ENCODE results near the gene ZBTB18. TPM values are rescaled to one million over a fixed set of nuclear protein-coding genes. Genes with fewer than 3 reads are reported as not detected.

The ZBTB18 gene
- total and polyA plus RNA-seq, 4 donors = 8.9 to 21.3 (median 18.4) TPM

GRCh38 chr1:244052728-244053312 is 1.7 kb downstream of the ZBTB18 start:
- no peak for TF ChIP-seq CTCF (IDR thresholded peaks at IDR 0.05; ENCODE audit: control extremely low read depth, extremely low read depth)
- no peak for ATAC-seq (ENCODE audit: insufficient read depth, low FRiP score)
- WGBS, 2 donors = 68 to 72% methylated on average over 6 of the region's 6 CpGs
- Histone ChIP-seq H3K36me3 (ENCODE audit: control insufficient read depth in 4 of 4, insufficient read depth in 4 of 4, low read length in 4 of 4) (peaks cover 10 to 18% (median 15%) of the 10 kb centered on the region in 4 donors), H3K27ac (ENCODE audit: low read depth in 1 of 2, low read length in 1 of 2) (no peak overlapping the region), H3K9me3 (ENCODE audit: control insufficient read depth in 4 of 4, insufficient read depth in 3 of 4, low read length in 3 of 4) (no peaks in the 10 kb centered on the region), H3K27me3 (ENCODE audit: control insufficient read depth in 3 of 3, insufficient read depth in 3 of 3, low read length in 2 of 3) (no peaks in the 10 kb centered on the region), H3K4me1 (ENCODE audit: control insufficient read depth in 5 of 5, insufficient read depth in 5 of 5, low read length in 5 of 5) (peaks cover 1 to 28% (median 14%) of the 10 kb centered on the region in 5 donors), H3K9ac (ENCODE audit: insufficient read depth in 1 of 2, low read length in 2 of 2) (no peak overlapping the region), H3K4me3 (no peak overlapping the region)
- no peak for DNase-seq

GRCh38 chr1:244053831-244054230 is 2.7 kb downstream of the ZBTB18 start:
- 92 to 95% methylated on average over 11 of the region's 11 CpGs for WGBS, 2 donors
- no peaks in the 10 kb centered on the region for H3K9me3 ChIP-seq (ENCODE audit: control insufficient read depth in 4 of 4, insufficient read depth in 3 of 4, low read length in 3 of 4)
- no peak for ATAC-seq (ENCODE audit: insufficient read depth, low FRiP score)
- H3K9ac ChIP-seq (ENCODE audit: insufficient read depth in 1 of 2, low read length in 2 of 2) = no peak overlapping the region
- H3K4me3 ChIP-seq = no peak overlapping the region
- no peak for TF ChIP-seq CTCF (IDR thresholded peaks at IDR 0.05; ENCODE audit: control extremely low read depth, extremely low read depth)
- DNase-seq = no peak
- no peaks in the 10 kb centered on the region for H3K27me3 ChIP-seq (ENCODE audit: control insufficient read depth in 3 of 3, insufficient read depth in 3 of 3, low read length in 2 of 3)
- H3K27ac ChIP-seq (ENCODE audit: low read depth in 1 of 2, low read length in 1 of 2) = no peak overlapping the region
- H3K4me1 ChIP-seq (ENCODE audit: control insufficient read depth in 5 of 5, insufficient read depth in 5 of 5, low read length in 5 of 5) = peaks cover 1 to 28% (median 14%) of the 10 kb centered on the region in 5 donors
- peaks cover 10 to 18% (median 15%) of the 10 kb centered on the region in 4 donors for H3K36me3 ChIP-seq (ENCODE audit: control insufficient read depth in 4 of 4, insufficient read depth in 4 of 4, low read length in 4 of 4)

- Histone ChIP-seq H3K4me3 (no peak overlapping the region), H3K9me3 (ENCODE audit: control insufficient read depth in 4 of 4, insufficient read depth in 3 of 4, low read length in 3 of 4) (no peaks in the 10 kb centered on the region), H3K9ac (ENCODE audit: insufficient read depth in 1 of 2, low read length in 2 of 2) (no peak overlapping the region), H3K4me1 (ENCODE audit: control insufficient read depth in 5 of 5, insufficient read depth in 5 of 5, low read length in 5 of 5) (peaks cover 1 to 29% (median 14%) of the 10 kb centered on the region in 5 donors), H3K27ac (ENCODE audit: low read depth in 1 of 2, low read length in 1 of 2) (no peak overlapping the region), H3K36me3 (ENCODE audit: control insufficient read depth in 4 of 4, insufficient read depth in 4 of 4, low read length in 4 of 4) (peaks cover 10 to 18% (median 15%) of the 10 kb centered on the region in 4 donors), H3K27me3 (ENCODE audit: control insufficient read depth in 3 of 3, insufficient read depth in 3 of 3, low read length in 2 of 3) (no peaks in the 10 kb centered on the region)
- TF ChIP-seq CTCF (IDR thresholded peaks at IDR 0.05; ENCODE audit: control extremely low read depth, extremely low read depth) = no peak
- DNase-seq = no peak
- 96% methylated on average over 17 of the region's 17 CpGs for WGBS, 2 donors
- no peak for ATAC-seq (ENCODE audit: insufficient read depth, low FRiP score)
These were observed 3.3 kb downstream of the ZBTB18 start for GRCh38 chr1:244054247-244054923.
